NCI-H748 (cell line): ENCODE results near the gene CACNA1D.
A peak's percentile ranks its signal among the peaks of the same experiment; 100 is the strongest.
"Not testable (repeated sequence)": the region's sequence is repeated elsewhere in the genome, so short reads cannot be mapped to it uniquely, and the experiment has no call there.

Experiments used
- DNase-seq: peaks from one replicate; lab custom pipeline; 2025; ENCODE audit not compliant: unreplicated experiment; lab: John Stamatoyannopoulos, UW

Gene CACNA1D

DNA sequence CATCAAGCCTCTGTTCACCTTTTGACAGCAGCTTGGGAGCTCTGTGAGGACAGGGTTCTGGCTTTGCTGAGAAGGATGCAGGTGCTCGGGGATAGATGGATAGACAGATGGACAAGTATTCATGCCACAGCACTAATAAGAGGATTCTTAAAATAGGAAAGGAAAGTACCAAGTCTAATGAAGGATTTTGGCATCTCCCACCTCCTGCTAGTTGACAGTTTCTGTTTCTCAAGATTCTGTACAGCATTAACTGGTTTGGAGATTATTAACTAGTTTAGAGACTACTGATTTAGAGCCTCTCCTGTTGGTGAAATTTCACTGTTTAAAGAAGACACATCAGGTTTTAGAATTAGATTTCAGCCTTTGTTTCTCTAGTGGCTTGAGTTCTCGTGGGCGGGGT lies 152.3 kb downstream of the CACNA1D start:
- DNase-seq, result no peak

DNA sequence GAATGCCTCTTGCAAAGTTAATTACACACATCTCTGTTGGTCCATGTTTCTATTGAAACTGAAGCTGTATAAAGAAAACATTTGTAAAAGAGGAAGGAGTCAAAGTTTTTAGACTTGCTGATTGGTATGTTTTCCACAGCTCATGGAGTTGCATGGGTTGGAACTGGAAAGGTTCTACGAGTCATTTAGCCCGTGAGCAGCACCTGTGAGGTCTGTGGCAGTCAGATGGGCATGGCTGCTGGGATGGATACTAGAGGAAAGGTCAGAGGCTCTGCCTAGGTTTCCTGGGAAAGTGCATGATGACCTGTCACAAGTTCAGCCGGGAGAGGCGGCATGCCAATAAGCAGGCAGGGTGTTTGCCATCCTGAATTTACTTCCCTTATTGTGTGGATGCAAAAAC lies 155.4 kb downstream of the CACNA1D start:
- DNase-seq, result no peak

DNA sequence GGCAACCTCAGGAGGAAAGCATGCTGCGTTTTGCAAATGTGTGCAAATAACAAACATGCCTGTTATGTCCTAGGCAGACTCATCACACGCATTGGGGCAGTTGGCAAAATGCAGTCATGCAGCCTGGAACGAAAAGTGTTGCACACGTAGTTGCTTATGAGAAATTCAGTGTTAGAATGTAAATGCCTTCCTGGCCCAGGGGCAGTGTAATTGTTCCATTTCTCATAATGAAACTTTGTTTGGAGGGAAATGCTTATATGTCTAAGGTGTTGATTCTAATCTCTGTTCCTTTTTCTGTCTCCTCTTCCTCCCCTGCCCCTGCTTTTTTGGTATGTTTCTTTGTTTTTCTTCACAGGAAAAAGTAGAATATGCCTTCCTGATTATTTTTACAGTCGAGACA lies 156.0 kb downstream of the CACNA1D start:
- DNase-seq, result no peak

DNA sequence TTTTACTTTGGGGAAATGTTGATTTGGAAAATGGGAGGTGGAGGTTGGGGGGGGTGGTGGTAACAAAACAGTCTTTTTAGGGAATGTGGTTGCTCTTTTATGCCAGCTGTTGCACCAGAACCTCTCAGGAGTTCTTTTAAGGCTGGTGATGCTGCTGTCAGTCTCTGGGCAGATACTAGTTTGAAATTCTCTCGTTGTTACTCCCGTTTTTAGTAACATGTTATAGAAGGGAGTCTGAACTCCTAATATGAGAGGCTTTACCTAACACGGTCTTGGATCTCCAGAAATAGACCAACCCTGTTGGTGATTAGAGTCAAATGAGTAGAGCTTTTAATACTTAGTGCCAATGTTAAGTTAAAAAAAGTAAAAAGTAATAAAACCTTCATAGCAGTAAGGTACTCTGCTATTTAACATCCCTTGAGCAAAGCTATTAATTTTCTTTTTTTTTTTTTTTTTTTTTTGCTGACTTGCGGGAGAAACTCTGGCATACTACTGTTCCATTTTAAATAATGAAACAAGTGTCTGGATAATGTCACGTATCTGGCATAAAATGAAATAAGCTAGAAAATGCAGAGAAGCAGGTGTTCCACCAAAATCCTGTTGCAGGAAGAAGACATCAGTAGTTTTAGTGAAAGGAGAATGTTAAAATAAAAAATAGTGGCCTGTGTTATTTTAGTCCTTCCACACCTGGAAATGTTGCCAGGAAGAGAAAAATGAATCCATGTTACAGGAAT lies 156.7 kb downstream of the CACNA1D start:
- DNase-seq, result no peak

DNA sequence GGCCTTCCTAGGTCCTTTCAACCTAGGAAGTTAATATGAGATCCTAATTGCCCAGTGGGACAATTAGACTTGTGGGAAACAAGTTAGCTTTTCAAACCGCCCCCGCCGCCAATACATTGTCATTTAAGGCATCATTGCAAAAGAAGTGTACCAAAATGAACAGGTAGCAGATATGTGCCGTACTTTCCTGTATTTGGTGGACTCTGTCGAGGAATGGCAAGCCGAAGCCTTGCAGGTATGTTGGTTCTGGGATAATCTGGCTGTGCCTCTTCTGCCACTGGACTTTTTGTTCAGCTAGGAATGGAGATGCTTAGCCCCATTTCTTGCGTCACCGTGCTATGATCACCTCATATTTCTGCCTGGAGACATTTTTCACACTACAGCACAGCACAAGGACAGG lies 157.5 kb downstream of the CACNA1D start:
- DNase-seq, result no peak

DNA sequence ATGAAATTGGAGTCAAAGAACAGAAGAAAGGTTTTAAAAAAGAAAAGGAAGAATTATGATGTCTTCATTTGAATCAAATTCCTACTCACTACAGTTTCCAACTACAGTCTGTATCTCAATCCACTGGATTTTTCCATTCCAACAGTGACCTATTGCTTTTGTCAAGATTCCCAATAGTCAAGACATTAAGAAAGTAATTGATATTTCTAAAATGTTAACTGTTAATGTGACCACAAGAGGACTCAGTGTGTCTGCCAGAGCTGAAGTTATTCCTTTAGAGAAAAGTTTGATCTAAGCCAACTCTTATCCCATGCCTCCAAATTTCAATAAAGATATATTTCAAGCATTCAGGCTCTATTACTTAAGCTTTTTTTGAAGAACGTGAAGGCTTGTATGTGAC lies 163.2 kb downstream of the CACNA1D start:
- no peak for DNase-seq

DNA sequence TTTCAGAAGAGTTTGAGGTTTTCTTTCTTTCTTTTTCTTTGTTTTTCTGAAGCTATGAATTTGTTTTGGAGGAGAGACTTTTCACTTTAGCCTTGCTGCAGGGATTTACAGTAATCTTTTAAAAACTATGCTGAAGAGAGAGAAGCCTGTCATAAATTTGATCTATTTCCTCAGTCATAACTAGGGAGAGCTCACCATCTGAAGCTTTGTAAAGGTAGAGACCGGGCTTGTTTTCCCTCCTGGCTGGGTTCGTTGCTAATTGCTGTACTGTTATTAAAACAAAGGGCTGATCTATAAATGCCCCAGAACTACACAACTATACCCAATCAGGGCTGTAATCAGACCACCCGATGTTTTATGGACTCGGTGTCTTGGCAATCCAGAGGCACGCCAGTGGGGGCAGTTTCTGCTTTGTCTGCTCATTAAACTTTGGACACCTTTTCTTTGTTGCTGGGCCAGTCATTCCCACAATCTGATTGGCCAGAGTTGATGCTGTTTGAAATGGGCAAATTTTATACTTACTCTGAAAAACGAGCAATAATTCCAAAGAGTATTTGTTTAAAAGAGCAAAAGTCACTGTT lies 164.3 kb downstream of the CACNA1D start:
- DNase-seq, result no peak

DNA sequence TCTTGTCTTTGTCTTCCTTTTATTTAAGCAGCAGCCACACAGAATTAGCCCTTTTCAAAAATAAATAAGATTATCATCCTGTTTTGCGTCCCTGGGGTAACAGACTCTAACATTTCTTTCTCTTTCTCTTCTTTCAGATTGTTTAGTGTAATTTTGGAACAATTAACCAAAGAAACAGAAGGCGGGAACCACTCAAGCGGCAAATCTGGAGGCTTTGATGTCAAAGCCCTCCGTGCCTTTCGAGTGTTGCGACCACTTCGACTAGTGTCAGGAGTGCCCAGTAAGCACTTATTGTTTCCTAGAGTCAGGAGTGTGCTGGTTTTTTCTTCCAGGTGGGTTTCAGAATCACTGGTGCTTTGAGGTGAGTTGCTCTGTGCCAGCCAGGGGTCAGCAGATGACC lies 165.6 kb downstream of the CACNA1D start:
- DNase-seq, result no peak

DNA sequence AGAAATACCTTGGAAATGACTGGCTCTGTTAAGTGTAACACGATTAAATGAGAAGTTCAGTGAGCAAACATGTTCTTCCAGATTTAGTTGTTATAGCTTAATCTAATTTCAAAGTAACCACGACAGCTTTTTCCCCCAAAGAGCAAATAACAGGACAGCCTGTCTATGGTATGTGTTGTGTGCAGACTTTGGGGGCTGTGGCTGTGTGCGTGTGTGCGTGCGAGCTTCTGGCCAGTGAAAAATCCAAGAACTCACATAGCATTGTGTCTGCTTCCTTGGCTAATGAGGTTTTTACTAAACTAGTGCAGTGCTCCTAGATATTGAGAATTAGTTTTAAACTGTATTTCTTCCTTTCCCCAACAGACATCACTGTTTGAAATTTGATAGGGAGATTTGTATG lies 167.1 kb downstream of the CACNA1D start:
- no peak for DNase-seq

DNA sequence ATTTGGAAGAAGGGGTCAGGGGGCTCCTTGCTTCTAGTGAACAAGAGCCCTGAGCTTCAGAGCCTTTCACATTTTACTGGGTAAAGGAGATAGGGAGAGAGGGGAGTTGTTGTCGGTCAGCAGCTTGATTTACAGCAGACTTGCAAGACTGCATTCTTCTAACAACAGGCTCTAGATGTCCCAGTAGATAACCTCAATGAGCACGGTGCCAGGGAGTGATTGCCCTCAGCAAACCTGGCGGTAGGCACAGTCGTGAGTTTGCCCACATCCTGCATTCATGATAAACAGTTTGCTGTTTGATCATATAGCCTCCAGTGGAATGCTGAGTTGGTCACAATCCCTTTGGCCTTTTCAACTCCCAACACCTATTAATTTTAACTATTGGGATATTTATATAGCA lies 170.4 kb downstream of the CACNA1D start:
- DNase-seq, result not testable (repeated sequence)

DNA sequence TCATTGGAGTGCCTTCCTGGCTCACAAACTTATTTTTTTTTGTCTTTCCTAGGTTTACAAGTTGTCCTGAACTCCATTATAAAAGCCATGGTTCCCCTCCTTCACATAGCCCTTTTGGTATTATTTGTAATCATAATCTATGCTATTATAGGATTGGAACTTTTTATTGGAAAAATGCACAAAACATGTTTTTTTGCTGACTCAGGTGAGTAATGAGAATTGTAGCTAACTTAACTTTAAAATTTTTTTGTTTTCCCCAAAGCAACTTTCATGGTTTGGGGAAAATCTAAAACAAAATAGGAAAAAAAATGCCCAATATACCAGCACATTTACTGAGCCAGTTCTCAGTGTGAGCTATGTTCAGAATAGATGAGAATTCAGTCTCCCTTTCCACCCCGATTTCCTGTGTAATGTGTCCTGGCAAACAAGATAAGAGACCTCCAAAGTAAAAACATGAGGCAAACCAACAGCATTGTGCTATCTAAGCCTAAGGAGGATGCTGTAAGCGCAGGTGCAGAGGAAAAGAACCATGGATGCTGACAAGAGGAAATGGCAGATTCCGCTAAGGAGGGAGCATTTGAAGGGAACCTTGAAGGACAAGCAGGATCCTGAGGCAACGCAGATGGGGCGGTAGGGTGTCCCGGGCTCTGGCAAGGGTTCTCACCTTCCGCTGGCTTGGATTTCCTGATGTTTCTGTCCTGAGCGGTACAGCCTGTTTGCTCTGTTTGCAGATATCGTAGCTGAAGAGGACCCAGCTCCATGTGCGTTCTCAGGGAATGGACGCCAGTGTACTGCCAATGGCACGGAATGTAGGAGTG lies 171.4 kb downstream of the CACNA1D start:
- DNase-seq, result no peak

DNA sequence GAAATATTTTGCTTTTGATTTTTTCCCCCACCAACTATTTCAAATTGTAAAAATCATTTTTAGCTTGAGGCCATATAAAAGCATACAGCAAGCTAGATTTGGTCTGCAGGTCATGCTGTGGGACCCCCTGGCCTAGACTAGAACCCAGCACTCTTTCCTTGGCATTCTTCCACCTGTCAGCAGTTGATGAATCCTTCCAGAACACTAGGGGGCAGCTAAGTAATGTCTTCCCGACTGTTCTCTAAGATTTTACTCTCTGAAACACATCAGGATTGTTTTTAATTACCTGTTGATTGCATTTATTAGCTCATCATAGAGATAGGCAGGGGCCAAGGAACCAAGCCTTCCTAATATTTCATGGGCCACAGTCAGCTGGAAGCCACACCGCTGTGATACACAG lies 174.5 kb downstream of the CACNA1D start:
- DNase-seq, result no peak

DNA sequence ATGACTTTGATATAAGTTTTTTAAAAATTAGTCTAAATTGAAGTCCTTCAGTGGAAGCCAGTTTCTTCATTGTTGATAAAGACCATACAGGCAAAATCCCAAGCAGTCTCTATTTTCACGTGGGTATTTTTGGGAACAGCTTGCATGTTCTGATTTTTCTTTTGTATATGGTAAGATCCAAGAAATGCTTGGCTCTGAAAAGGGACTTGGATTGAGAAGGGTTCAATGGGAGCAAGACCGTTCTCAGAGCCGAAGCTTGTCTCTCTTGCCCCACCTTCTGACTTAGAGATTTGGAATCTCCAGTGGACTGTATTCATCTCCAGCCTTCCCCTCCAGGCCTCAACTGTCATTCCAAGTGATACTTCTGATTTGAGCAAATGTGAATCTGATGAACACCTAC lies 176.3 kb downstream of the CACNA1D start:
- no peak for DNase-seq

DNA sequence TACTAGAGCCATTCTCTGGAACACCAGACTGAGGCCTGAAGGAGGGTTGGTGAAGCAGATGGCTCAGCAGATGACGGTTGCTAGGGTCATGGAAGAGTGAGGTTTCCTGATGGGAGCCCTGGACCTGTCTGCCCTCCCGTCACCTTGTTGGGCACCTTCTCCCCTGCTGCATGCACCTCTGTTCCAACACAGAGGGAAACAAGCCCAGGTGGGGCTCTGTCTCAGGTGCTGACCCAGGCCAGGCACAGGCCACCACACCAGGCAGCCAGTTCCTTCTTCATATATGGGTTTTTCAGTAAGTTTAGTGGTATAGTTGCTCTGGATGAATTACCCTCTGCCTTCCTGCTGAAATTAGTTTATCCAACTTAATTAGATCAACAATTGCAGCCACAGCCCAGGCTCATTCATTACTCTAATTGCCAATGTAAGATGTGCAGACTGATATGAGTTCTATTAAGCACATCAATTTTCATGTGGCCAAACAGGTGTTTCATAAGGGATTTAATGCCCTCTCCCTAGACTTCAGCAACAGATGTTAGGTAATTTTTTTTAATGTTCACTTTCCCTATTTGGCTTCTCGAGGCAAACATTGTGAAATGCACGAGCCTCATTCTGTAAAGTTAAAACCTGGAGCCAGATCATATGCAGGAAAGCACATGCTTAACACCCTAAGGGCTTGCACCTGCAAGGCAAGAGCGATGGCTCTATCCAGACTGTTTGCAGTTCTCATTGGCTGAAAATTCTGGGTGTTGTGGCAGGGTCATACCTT lies 177.0 kb downstream of the CACNA1D start:
- peak; percentile 72 for DNase-seq

DNA sequence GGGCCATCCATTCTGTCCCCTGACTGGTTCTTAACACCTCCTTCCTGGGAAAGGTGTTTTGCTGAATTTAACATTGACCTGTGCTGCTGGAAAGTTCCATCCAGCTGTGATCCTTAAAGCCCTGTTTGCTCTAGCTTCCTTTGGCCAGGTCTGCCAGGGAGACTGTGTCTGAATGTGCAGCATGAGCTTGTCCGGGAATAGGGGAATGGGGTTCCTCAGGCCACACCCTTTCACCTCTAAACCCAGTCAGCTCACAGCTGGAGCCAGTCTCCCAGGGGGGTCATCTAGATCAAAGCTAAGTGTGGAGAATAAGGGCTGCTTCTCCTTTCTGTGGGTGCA lies 177.5 kb downstream of the CACNA1D start:
- no peak for DNase-seq

DNA sequence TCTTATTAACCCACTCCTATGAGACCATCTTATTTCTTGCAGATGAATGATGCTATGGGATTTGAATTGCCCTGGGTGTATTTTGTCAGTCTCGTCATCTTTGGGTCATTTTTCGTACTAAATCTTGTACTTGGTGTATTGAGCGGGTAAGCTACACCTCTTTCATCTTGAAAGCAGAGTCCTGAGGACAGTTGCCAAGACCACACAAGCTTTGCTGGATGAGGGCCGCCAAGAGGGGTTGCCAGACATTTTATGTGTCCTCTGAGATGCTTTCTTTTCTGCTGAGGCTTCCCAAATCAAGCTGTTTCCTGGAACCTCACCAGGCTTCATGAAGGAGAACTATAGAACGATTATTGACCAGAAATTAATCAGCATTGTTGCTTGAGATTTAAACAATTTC lies 178.6 kb downstream of the CACNA1D start:
- DNase-seq, result no peak

DNA sequence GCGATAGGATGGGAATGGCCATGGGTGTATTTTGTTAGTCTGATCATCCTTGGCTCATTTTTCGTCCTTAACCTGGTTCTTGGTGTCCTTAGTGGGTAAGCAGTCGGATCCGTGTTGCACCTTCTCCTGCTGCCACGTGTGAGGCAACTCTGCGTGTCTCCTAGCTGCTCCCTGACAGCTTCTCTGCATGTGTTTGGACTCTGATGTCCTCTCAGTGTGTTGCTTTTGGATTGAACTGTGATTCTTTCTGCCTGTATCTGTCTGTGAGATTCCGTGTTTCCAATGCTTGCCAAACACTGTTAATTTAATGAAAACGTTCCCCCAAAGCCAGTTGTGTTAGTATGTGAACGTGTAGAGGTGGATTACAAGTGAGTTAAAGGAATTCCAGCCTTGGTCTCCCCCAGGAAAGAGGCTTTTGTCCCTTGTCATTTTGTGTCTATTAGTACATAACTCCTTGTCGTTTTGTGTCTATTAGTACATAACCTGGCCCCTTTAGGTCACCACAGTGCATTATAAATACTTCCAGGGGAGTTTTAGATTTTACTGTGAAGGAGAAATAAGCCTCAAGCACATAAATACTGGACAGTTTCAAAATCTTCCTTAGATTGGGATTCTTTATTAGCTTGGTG lies 179.4 kb downstream of the CACNA1D start:
- DNase-seq, result no peak

DNA sequence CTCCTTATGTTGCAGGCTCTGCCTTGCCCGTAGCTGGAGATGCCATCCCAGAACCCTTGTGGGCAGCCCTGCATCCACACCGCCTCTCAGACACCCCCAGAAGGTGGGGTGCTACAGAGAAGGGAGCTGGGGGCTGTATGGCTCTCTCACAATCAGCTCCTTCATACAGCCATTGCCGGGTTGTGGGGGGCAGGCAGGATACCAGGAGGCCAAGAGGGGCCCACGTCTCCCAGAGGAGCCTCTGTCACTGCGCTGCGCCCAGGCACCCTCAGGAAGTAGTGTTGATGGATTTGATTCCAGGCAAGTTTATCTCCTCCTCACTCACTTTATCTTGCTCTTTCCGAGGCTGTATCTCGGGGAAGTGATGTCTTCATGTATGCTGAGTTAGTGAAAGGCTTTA lies 180.2 kb downstream of the CACNA1D start:
- no peak for DNase-seq

DNA sequence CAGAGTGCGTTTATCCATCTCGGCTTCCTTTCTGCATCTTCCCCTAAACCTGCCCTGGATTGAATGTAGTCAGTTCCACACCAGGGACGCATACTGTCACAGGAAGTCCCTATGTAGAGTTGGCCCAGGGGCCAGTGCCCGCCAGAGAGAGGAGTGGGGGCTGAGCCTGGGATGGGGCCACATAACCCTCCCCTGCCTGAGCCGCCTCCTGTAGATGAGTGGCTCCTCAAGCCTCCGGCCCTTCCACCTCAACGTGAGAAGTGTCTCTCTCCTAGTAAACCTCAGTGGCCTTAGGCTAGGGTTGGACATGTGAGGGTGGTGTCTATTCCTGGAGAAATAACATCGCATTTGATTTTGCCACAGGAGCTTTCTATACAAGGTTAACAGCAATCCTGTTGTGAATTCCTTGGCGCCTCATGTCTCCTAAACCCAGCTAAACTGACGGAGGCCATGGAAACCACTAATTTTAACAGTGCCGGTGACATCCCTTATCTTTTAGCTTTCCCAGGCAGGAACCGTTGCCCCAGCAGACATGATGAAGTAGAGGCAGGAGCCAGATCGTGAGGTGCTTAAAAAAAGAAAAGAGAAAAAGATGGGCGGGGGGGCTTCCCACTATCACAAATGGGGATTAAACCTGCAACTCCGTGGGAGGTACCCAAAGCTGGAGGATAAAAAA lies 180.7 kb downstream of the CACNA1D start:
- no peak for DNase-seq

DNA sequence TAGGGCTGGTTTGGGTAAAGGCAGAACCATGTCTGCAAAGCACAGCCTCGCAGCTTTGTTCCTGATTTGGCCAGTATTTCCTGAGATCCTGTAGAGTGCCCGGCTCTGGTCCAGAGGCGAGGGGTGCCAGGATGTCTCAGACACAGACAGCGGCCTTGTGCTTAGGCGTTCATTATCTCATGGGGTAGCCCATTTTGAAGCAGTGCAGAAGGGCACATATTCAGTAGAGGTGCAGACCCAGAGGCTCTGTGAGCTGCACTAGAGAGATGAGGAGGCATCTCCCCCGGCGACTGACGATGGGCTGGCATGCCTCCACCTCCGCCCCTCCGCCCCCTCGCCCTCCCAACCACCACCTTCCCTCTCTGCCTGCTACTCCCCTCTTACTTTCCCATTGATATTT lies 181.5 kb downstream of the CACNA1D start:
- no peak for DNase-seq

DNA sequence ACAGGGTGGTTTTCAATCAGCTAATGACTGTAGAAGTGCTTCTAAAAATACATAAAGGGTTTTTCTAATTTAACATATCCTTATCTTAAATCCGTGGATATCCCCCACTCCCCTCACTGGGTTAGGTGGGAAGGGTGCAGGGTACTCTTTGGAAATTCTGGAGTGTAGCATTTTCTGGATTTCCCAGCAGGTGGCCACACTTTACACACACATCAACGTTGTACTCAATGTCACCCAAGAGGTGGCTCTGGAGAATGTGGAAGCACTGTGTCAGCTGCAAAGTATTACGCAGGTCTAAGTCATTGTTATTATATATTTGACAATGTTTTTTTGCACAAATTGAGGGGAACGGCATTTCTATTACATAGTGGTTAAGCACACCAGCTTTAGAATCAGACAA lies 183.0 kb downstream of the CACNA1D start:
- no peak for DNase-seq
